Measurements from ENCODE around the gene MPRIP.

DNA sequence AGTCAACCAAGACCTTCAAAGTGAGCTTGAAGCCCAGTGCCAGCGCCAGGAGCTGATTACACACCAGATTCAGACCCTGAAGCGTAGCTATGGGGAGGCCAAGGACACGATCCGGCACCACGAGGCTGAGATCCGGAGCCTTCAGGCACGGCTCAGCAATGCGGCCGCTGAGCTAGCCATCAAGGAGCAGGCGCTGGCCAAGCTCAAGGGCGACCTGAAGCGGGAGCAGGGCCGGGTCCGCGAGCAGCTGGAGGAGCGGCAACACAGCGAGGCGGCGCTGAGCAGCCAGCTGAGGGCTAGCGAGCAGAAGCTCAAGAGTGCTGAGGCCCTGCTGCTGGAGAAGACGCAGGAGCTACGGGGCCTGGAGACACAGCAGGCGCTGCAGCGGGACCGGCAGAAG is 121.9 kb downstream of the MPRIP start:
- TF ChIP-seq EZH2 (IDR thresholded peaks at IDR 0.05), result no peak
- TF ChIP-seq, protein P1, sequence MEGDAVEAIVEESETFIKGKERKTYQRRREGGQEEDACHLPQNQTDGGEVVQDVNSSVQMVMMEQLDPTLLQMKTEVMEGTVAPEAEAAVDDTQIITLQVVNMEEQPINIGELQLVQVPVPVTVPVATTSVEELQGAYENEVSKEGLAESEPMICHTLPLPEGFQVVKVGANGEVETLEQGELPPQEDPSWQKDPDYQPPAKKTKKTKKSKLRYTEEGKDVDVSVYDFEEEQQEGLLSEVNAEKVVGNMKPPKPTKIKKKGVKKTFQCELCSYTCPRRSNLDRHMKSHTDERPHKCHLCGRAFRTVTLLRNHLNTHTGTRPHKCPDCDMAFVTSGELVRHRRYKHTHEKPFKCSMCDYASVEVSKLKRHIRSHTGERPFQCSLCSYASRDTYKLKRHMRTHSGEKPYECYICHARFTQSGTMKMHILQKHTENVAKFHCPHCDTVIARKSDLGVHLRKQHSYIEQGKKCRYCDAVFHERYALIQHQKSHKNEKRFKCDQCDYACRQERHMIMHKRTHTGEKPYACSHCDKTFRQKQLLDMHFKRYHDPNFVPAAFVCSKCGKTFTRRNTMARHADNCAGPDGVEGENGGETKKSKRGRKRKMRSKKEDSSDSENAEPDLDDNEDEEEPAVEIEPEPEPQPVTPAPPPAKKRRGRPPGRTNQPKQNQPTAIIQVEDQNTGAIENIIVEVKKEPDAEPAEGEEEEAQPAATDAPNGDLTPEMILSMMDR (IDR thresholded peaks at IDR 0.05 in 2 of 3, conservative IDR thresholded peaks at IDR 0.05 in 1 of 3; ENCODE audit: borderline replicate concordance in 1 of 3, insufficient read depth in 1 of 3, low read depth in 2 of 3, low read length in 2 of 3), result no peak
- no peak for TF ChIP-seq POLR2AphosphoS5 (IDR thresholded peaks at IDR 0.05; ENCODE audit: low read depth, low read length)
- no peak for TF ChIP-seq EZH2phosphoT487 (IDR thresholded peaks at IDR 0.05; ENCODE audit: borderline replicate concordance)
